HepG2 (cell line): Measurements from ENCODE around the gene JPH2. TPM values are rescaled to one million over a fixed set of nuclear protein-coding genes. Genes with fewer than 3 reads are reported as not detected.

ENCODE experiments used
- ATAC-seq: fragments of 200-7000 bp; cut with Tn5 transposase; 3 replicates; pipeline ENCODE4 v1.9.1; 2020; ENCODE audit warnings: mild to moderate bottlenecking, moderate library complexity
- BruUV-seq: library from RNA; stranded (reverse); fragments of 400-500 nt; replicated peaks from 2 replicates; lab custom pipeline; 2021; lab: Mats Ljungman, UMichigan
- CTCF ChIA-PET: fragments of 300-600 bp; formaldehyde crosslinking; extraction: SDS; loops from one replicate; lab custom pipeline; 2021; ENCODE audit warnings: low total read pairs, inconsistent platforms, low intra/inter-chr PET ratio; lab: Yijun Ruan, JAX
- POLR2A ChIA-PET: fragments of 350-600 bp; sonication (Branson Sonifier 250); formaldehyde crosslinking; loops from one replicate; lab custom pipeline; 2020; ENCODE audit warnings: antibody characterized with exemption, inconsistent platforms; lab: Yijun Ruan, JAX
- DNase-seq: peaks from one replicate; pipeline ENCODE4 v3.0.0-alpha.2; 2015; ENCODE audit warnings: low spot score
- FAIRE-seq: peaks from 3 replicates; lab custom pipeline; 2011; peaks lifted over from hg19 to GRCh38; lab: Jason Lieb, UNC
- H2AFZ ChIP-seq: one replicate; pipeline ENCODE4 v1.6.1; 2011; ENCODE audit warnings: low read length, inconsistent platforms
- H3K27ac ChIP-seq: fragments of 300-600 bp; 3 replicates; pipeline ENCODE4 v1.8.0; 2011; ENCODE audit warnings: mixed run types, mild to moderate bottlenecking, mixed read lengths, low read length, inconsistent platforms; ENCODE audit not compliant: insufficient read depth; ENCODE audit errors: extremely low read length
- H3K27me3 ChIP-seq, 2 experiments: fragments of 200-600 bp in 1 of 2; 2 replicates in 1 of 2; 3 replicates in 1 of 2; pipeline versions ENCODE4 v1.6.0 to v1.8.0; 2011; ENCODE audit warnings: low read length in 2 of 2, mild to moderate bottlenecking in 2 of 2, moderate library complexity in 2 of 2, inconsistent platforms in 1 of 2; ENCODE audit not compliant: insufficient read depth in 2 of 2, control insufficient read depth in 1 of 2
- H3K36me3 ChIP-seq, 2 experiments: fragments of 200-600 bp in 1 of 2; replicated peaks in 1 of 2; 2 replicates in 1 of 2; 3 replicates in 1 of 2; pipeline versions ENCODE4 v1.5.1 to v1.8.0; 2011; ENCODE audit warnings: low read length in 2 of 2, inconsistent platforms in 1 of 2; ENCODE audit not compliant: insufficient read depth in 2 of 2, control insufficient read depth in 1 of 2
- H3K4me1 ChIP-seq: 2 replicates; pipeline ENCODE4 v1.5.1; 2012; ENCODE audit warnings: low read length, inconsistent platforms; ENCODE audit not compliant: insufficient read depth
- H3K4me2 ChIP-seq: 2 replicates; pipeline ENCODE4 v1.6.0; 2011; ENCODE audit warnings: low read depth, low read length, inconsistent platforms
- H3K4me3 ChIP-seq, 3 experiments: fragments of 200-600 bp in 1 of 3; sonication (generic), shearing (Covaris generic) in 1 of 3; replicated peaks in 1 of 3; 2 replicates each; pipeline ENCODE4 v1.5.1; 2011 to 2016; ENCODE audit warnings: low read length in 3 of 3, inconsistent platforms in 2 of 3, low read depth in 2 of 3, mild to moderate bottlenecking in 2 of 3, control low read depth in 1 of 3, mixed read lengths in 1 of 3; ENCODE audit not compliant: insufficient read depth in 1 of 3
- H3K79me2 ChIP-seq: one replicate; pipeline ENCODE4 v1.6.1; 2011; ENCODE audit warnings: low read length, inconsistent platforms; ENCODE audit not compliant: insufficient read depth
- H3K9ac ChIP-seq: 2 replicates; pipeline ENCODE4 v1.6.0; 2011; ENCODE audit warnings: mild to moderate bottlenecking, low read depth, low read length, inconsistent platforms; ENCODE audit not compliant: insufficient read depth
- H3K9me3 ChIP-seq: 2 replicates; pipeline ENCODE4 v1.5.1; 2012; ENCODE audit warnings: mild to moderate bottlenecking, low read length
- H4K20me1 ChIP-seq: 2 replicates; pipeline ENCODE4 v1.6.0; 2011; ENCODE audit warnings: inconsistent platforms, mild to moderate bottlenecking, low read length, moderate library complexity; ENCODE audit not compliant: insufficient read depth
- EHMT2 ChIP-seq: fragments of 200-600 bp; sonication (generic); IDR thresholded peaks from 2 replicates; pipeline ENCODE4 v1.7.0; 2017; ENCODE audit warnings: antibody characterized with exemption, low read depth, low read length, borderline replicate concordance
- PTBP1 ChIP-seq: fragments of 200-400 bp; formaldehyde crosslinking; IDR thresholded peaks from 2 replicates; pipeline ENCODE4 v1.6.1; 2018; ENCODE audit warnings: low read length, low read depth; ENCODE audit not compliant: poor library complexity, severe bottlenecking
- SMARCE1 ChIP-seq: fragments of 450-650 bp; IDR thresholded peaks from 2 replicates; pipeline ENCODE4 v1.6.1; 2017; ENCODE audit warnings: borderline replicate concordance
- SRSF1 ChIP-seq: fragments of 200-400 bp; formaldehyde crosslinking; optimal IDR thresholded peaks from 2 replicates; pipeline ENCODE3; 2017; ENCODE audit warnings: mild to moderate bottlenecking, low read depth, low read length, moderate library complexity
- WGBS: methylation state at CpG from one replicate; pipeline ENCODE4 v1.1.6; 2017; ENCODE audit warnings: low lambda C conversion rate; 5-methylcytosine and 5-hydroxymethylcytosine counted together
- in situ Hi-C: cut with HindIII; loops from 2 replicates; pipeline ENCODE4 v1.10.0; 2017; ENCODE audit warnings: low pct_unique_long_range_greater_than_20kb; ENCODE audit not compliant: extremely low pct_ligation_motif_present
- intact Hi-C: fragments of 100-400 bp; cut with micrococcal nuclease; formaldehyde crosslinking; loops from one replicate; pipeline ENCODE4 v1.10.0; 2022; ENCODE audit not compliant: unreplicated experiment
- polyA plus RNA-seq, 8 experiments: library from polyadenylated mRNA; depleted of rRNA in 3 of 8; stranded (reverse) in 7 of 8; unstranded in 1 of 8; fragments of >200 nt; fragmentation: Illumina TruSeq in 4 of 8; extraction: Trizol in 4 of 8; gene quantifications; 2 replicates each; pipeline versions ENCODE4 v1.2.1 to v1.2.3, GENCODE V29; 2011 to 2016; ENCODE audit warnings: low read depth in 4 of 8, missing spikeins in 1 of 8, mixed read lengths in 1 of 8; ENCODE audit not compliant: insufficient read depth in 1 of 8
- total RNA-seq, 5 experiments: library from RNA; depleted of rRNA; stranded (reverse); fragments of >200 nt; fragmentation: Illumina TruSeq; extraction: Trizol; gene quantifications; 2 replicates each; pipeline ENCODE4 v1.2.3, GENCODE V29; 2016; ENCODE audit warnings: low read depth in 1 of 5
- TF ChIP-seq, protein P1 (sequence below): sonication (generic); formaldehyde crosslinking; IDR thresholded peaks from 2 replicates; pipeline ENCODE4 v1.5.1; 2020; ENCODE audit warnings: mild to moderate bottlenecking, moderate library complexity, missing genetic modification reagents
- TF ChIP-seq, protein P2 (sequence below): sonication (generic); formaldehyde crosslinking; IDR thresholded peaks from 2 replicates; pipeline ENCODE4 v1.5.0; 2020; ENCODE audit warnings: missing genetic modification reagents

JPH2 gene
- total and polyA plus RNA-seq, 2 of the 13 experiments (the other 11 are each of a cell fraction or from before 2014, with no cell fraction given), result 0.42 TPM; not detected in 1

DNA sequence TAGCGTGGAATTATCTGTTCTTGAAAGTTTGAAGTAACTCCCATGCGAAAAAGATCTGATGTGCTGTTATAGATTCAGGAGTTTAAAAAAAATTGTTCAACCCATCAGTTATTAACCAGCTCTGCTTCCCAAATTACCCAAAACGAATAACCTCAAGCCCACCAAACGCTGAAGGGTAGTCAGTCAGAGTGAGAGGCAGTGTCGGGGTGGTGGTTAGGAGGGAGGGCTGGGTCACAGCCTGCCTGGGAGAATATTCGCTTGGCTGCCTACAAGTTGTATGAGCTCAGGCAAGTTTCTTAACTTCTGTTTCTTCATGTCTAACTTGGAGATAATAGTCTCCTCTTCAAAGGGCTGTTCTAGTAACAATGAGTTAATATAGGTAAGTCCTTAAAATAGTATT lies 114.6 kb downstream of the JPH2 start:
- POLR2A ChIA-PET, result no interaction called here
- H3K4me1 ChIP-seq, result no peaks in the 10 kb centered on the region
- no peak for ATAC-seq

More for the DNA sequence above, 114.6 kb downstream of the JPH2 start:
- Histone ChIP-seq H3K27ac (no peak overlapping the region), H3K36me3 (no peaks in the 10 kb centered on the region), H3K9ac (no peak overlapping the region), H3K9me3 (no peaks in the 10 kb centered on the region), H4K20me1 (no peaks in the 10 kb centered on the region), H2AFZ (no peak overlapping the region), H3K4me3 (no peak overlapping the region), H3K27me3 (peaks cover 37 to 87% of the 10 kb centered on the region in 2 experiments; a peak in 4 of 5 replicates), H3K79me2 (no peaks in the 10 kb centered on the region), H3K4me2 (no peak overlapping the region)
- intact Hi-C loops, result no loop called here
- no peak for FAIRE-seq
- BruUV-seq, result no TSS peak
- in situ Hi-C loops, result no loop called here
- 15% methylated on average over 6 of the region's 6 CpGs for WGBS
- TF ChIP-seq PTBP1, result no peak
- no peak for TF ChIP-seq SRSF1
- no peak for TF ChIP-seq EHMT2
- TF ChIP-seq, protein P1, sequence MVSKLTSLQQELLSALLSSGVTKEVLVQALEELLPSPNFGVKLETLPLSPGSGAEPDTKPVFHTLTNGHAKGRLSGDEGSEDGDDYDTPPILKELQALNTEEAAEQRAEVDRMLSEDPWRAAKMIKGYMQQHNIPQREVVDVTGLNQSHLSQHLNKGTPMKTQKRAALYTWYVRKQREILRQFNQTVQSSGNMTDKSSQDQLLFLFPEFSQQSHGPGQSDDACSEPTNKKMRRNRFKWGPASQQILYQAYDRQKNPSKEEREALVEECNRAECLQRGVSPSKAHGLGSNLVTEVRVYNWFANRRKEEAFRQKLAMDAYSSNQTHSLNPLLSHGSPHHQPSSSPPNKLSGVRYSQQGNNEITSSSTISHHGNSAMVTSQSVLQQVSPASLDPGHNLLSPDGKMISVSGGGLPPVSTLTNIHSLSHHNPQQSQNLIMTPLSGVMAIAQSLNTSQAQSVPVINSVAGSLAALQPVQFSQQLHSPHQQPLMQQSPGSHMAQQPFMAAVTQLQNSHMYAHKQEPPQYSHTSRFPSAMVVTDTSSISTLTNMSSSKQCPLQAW, result no peak
- TF ChIP-seq SMARCE1, result no peak
- TF ChIP-seq, protein P2, sequence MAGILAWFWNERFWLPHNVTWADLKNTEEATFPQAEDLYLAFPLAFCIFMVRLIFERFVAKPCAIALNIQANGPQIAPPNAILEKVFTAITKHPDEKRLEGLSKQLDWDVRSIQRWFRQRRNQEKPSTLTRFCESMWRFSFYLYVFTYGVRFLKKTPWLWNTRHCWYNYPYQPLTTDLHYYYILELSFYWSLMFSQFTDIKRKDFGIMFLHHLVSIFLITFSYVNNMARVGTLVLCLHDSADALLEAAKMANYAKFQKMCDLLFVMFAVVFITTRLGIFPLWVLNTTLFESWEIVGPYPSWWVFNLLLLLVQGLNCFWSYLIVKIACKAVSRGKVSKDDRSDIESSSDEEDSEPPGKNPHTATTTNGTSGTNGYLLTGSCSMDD (CRISPR knock-in tag), result no peak
- no peak for DNase-seq
- CTCF ChIA-PET, result no interaction called here
